GM23338 (cell line): Measurements from ENCODE around the gene NTM. TPM values are rescaled to one million over a fixed set of nuclear protein-coding genes. Genes with fewer than 3 reads are reported as not detected.
A peak's percentile ranks its signal among the peaks of the same experiment; 100 is the strongest.

Experiments
- ATAC-seq: fragments of 200-7000 bp; cut with Tn5 transposase; 3 replicates; pipeline ENCODE4 v1.9.1; 2020
- DNase-seq: peaks from one replicate; pipeline ENCODE4 v3.0.0-alpha.2; 2015; ENCODE audit warnings: low spot score
- H2AFZ ChIP-seq: fragments of 200-600 bp; sonication (generic); 2 replicates; pipeline ENCODE4 v1.8.0; 2016; ENCODE audit warnings: antibody characterized with exemption, mild to moderate bottlenecking, moderate library complexity
- H3F3A ChIP-seq: fragments of 200-600 bp; sonication (generic); replicated peaks from 2 replicates; pipeline ENCODE4 v1.8.0; 2017; ENCODE audit warnings: antibody characterized with exemption, mixed run types, low read depth
- H3K27ac ChIP-seq: fragments of 200-600 bp; sonication (generic); 2 replicates; pipeline ENCODE4 v1.6.1; 2016; ENCODE audit warnings: low read depth
- H3K27me3 ChIP-seq: fragments of 200-600 bp; sonication (generic); 2 replicates; pipeline ENCODE4 v1.8.0; 2016; ENCODE audit warnings: mild to moderate bottlenecking, mixed run types, moderate library complexity; ENCODE audit not compliant: insufficient read depth
- H3K36me3 ChIP-seq: fragments of 200-600 bp; sonication (generic); 2 replicates; pipeline ENCODE4 v1.8.0; 2016; ENCODE audit warnings: mild to moderate bottlenecking; ENCODE audit not compliant: insufficient read depth
- H3K4me1 ChIP-seq: fragments of 200-600 bp; sonication (generic); 2 replicates; pipeline ENCODE4 v1.8.0; 2016; ENCODE audit warnings: mild to moderate bottlenecking, moderate library complexity; ENCODE audit not compliant: insufficient read depth
- H3K4me2 ChIP-seq: fragments of 200-600 bp; sonication (generic); 2 replicates; pipeline ENCODE4 v1.7.1; 2017; ENCODE audit warnings: mixed run types
- H3K4me3 ChIP-seq: fragments of 200-600 bp; sonication (generic); 2 replicates; pipeline ENCODE4 v1.6.1; 2016; ENCODE audit warnings: mixed run types
- H3K79me2 ChIP-seq: fragments of 200-600 bp; sonication (generic); replicated peaks from 2 replicates; pipeline ENCODE4 v1.8.0; 2017; ENCODE audit warnings: mild to moderate bottlenecking; ENCODE audit not compliant: insufficient read depth
- H3K9me2 ChIP-seq: fragments of 200-600 bp; sonication (generic); 2 replicates; pipeline ENCODE4 v1.8.0; 2017; ENCODE audit not compliant: insufficient read depth
- H4K20me1 ChIP-seq: fragments of 200-600 bp; sonication (generic); replicated peaks from 2 replicates; pipeline ENCODE4 v1.8.0; 2017; ENCODE audit warnings: mild to moderate bottlenecking; ENCODE audit not compliant: insufficient read depth
- H3K27ac Mint-ChIP-seq: 2 replicates; pipeline ENCODE4 v1.8.0; 2020; ENCODE audit warnings: inconsistent platforms, mild to moderate bottlenecking, moderate library complexity, mixed read lengths
- H3K27me3 Mint-ChIP-seq: 3 replicates; pipeline ENCODE4 v1.8.0; 2022; ENCODE audit warnings: low read depth, mild to moderate bottlenecking, moderate library complexity, mixed read lengths, inconsistent platforms; ENCODE audit not compliant: insufficient read depth, poor library complexity
- H3K36me3 Mint-ChIP-seq: 3 replicates; pipeline ENCODE4 v1.8.0; 2021; ENCODE audit warnings: low read depth, mild to moderate bottlenecking, inconsistent platforms, moderate library complexity, mixed read lengths
- H3K4me1 Mint-ChIP-seq: 3 replicates; pipeline ENCODE4 v1.8.0; 2020; ENCODE audit warnings: mild to moderate bottlenecking, inconsistent platforms, mixed read lengths
- H3K4me3 Mint-ChIP-seq: 3 replicates; pipeline ENCODE4 v1.8.0; 2021; ENCODE audit warnings: moderate library complexity, mild to moderate bottlenecking, inconsistent platforms, mixed read lengths
- H3K9me3 Mint-ChIP-seq: 3 replicates; pipeline ENCODE4 v1.8.0; 2020; ENCODE audit warnings: moderate library complexity, mild to moderate bottlenecking, inconsistent platforms, mixed read lengths
- ETS1 ChIP-seq: IDR thresholded peaks from 2 replicates; pipeline ENCODE4 v1.6.1; 2016; ENCODE audit warnings: antibody characterized with exemption
- EZH2 ChIP-seq: fragments of 200-600 bp; sonication (generic); IDR thresholded peaks from one replicate; pipeline ENCODE4 v1.8.0; 2017; ENCODE audit warnings: antibody characterized with exemption, mild to moderate bottlenecking, low read depth; ENCODE audit not compliant: unreplicated experiment
- JUNB ChIP-seq: IDR thresholded peaks from one replicate; pipeline ENCODE4 v1.6.1; 2016; ENCODE audit warnings: antibody characterized with exemption; ENCODE audit not compliant: unreplicated experiment
- REST ChIP-seq: IDR thresholded peaks from one replicate; pipeline ENCODE4 v1.6.1; 2018; ENCODE audit warnings: antibody characterized with exemption; ENCODE audit not compliant: unreplicated experiment
- ZNF114 ChIP-seq: fragments of 250-450 bp; sonication (Bioruptor Pico); IDR thresholded peaks from 2 replicates; pipeline ENCODE4 v1.5.0; 2020; ENCODE audit warnings: mild to moderate bottlenecking, moderate library complexity
- ZNF331 ChIP-seq: fragments of 250-450 bp; sonication (Bioruptor Pico); IDR thresholded peaks from 2 replicates; pipeline ENCODE4 v1.5.0; 2020; ENCODE audit warnings: low read depth, mild to moderate bottlenecking, moderate library complexity
- polyA plus RNA-seq: library from polyadenylated mRNA; unstranded; fragments of >200 nt; fragmentation: Nextera tagmentation; extraction: Ambion mirVana; gene quantifications from 2 replicates; pipeline ENCODE4 v1.2.1, GENCODE V29; 2016
- total RNA-seq: library from RNA; depleted of rRNA; stranded (reverse); fragments of >200 nt; shearing (Covaris generic); gene quantifications from 2 replicates; pipeline ENCODE4 v1.2.3, GENCODE V29; 2014

NTM gene
- total and polyA plus RNA-seq, 2 experiments from 2014 or later, result 10.6 to 14.6 TPM

GRCh38 chr11:131999084-131999483 lies 628.7 kb downstream of the NTM start:
- H3F3A ChIP-seq, result no peaks in the 10 kb centered on the region
- peaks cover 11% of the 10 kb centered on the region for H3K36me3 Mint-ChIP-seq
- ATAC-seq (no peak), DNase-seq (peak; percentile 20)
- H3K27ac ChIP-seq, result no peak overlapping the region
- peaks cover 20% of the 10 kb centered on the region for H3K4me1 Mint-ChIP-seq
- H3K27me3 Mint-ChIP-seq, result no peaks in the 10 kb centered on the region
- H3K4me3 Mint-ChIP-seq, result no peak overlapping the region
- no peaks in the 10 kb centered on the region for H3K27me3 ChIP-seq
- no peak overlapping the region for H2AFZ ChIP-seq
- H3K79me2 ChIP-seq, result no peaks in the 10 kb centered on the region
- H3K4me1 ChIP-seq, result peaks cover 21% of the 10 kb centered on the region
- H3K36me3 ChIP-seq, result no peaks in the 10 kb centered on the region
- no peak overlapping the region for H3K4me2 ChIP-seq
- TF ChIP-seq ZNF114 (CRISPR knock-in tag) (no peak), ZNF331 (CRISPR knock-in tag) (no peak), REST (no peak)
- H3K27ac Mint-ChIP-seq, result no peak overlapping the region
- no peaks in the 10 kb centered on the region for H3K9me2 ChIP-seq
- no peak overlapping the region for H3K4me3 ChIP-seq
- peaks cover 12% of the 10 kb centered on the region for H3K9me3 Mint-ChIP-seq
- no peaks in the 10 kb centered on the region for H4K20me1 ChIP-seq

- H3K79me2 ChIP-seq, result no peaks in the 10 kb centered on the region
- H2AFZ ChIP-seq, result no peak overlapping the region
- Mint-ChIP-seq H3K36me3 (peaks cover 11% of the 10 kb centered on the region), H3K27me3 (no peaks in the 10 kb centered on the region), H3K4me1 (peaks cover 25% of the 10 kb centered on the region), H3K4me3 (no peak overlapping the region), H3K9me3 (peaks cover 12% of the 10 kb centered on the region), H3K27ac (no peak overlapping the region)
- H3K27me3 ChIP-seq, result no peaks in the 10 kb centered on the region
- no peak overlapping the region for H3K4me3 ChIP-seq
- no peak overlapping the region for H3K27ac ChIP-seq
- H4K20me1 ChIP-seq, result no peaks in the 10 kb centered on the region
- H3K9me2 ChIP-seq, result no peaks in the 10 kb centered on the region
- H3K4me1 ChIP-seq, result peaks cover 26% of the 10 kb centered on the region
- TF ChIP-seq ZNF331 (CRISPR knock-in tag), result no peak
- peak; percentile 81 for ATAC-seq
- no peaks in the 10 kb centered on the region for H3K36me3 ChIP-seq
- H3F3A ChIP-seq, result no peaks in the 10 kb centered on the region
- H3K4me2 ChIP-seq, result no peak overlapping the region
- DNase-seq, result no peak
Measured at GRCh38 chr11:131999955-132000354, 629.5 kb downstream of the NTM start.

- no peak for ATAC-seq
- H3K9me3 Mint-ChIP-seq, result no peaks in the 10 kb centered on the region
- Histone ChIP-seq H3K4me3 (no peak overlapping the region), H3K4me1 (peaks cover 32% of the 10 kb centered on the region), H4K20me1 (no peaks in the 10 kb centered on the region), H3K79me2 (no peaks in the 10 kb centered on the region), H3K9me2 (no peaks in the 10 kb centered on the region; the same call in 1 of the 2 replicates), H3K36me3 (no peaks in the 10 kb centered on the region), H3K27me3 (no peaks in the 10 kb centered on the region), H3K4me2 (no peak overlapping the region), H3F3A (no peaks in the 10 kb centered on the region), H2AFZ (no peak overlapping the region), H3K27ac (no peak overlapping the region)
- peaks cover 3% of the 10 kb centered on the region for H3K27me3 Mint-ChIP-seq
- no peak overlapping the region for H3K27ac Mint-ChIP-seq
- no peak for DNase-seq
- H3K4me1 Mint-ChIP-seq, result peaks cover 48% of the 10 kb centered on the region
- H3K36me3 Mint-ChIP-seq, result no peaks in the 10 kb centered on the region
- no peak overlapping the region for H3K4me3 Mint-ChIP-seq
- no peak for TF ChIP-seq EZH2
- TF ChIP-seq ETS1, result no peak
- TF ChIP-seq JUNB, result no peak
Measured at GRCh38 chr11:132005887-132006286, 635.5 kb downstream of the NTM start.
